ENCODE data around the gene NAT9.

Gene NAT9

DNA sequence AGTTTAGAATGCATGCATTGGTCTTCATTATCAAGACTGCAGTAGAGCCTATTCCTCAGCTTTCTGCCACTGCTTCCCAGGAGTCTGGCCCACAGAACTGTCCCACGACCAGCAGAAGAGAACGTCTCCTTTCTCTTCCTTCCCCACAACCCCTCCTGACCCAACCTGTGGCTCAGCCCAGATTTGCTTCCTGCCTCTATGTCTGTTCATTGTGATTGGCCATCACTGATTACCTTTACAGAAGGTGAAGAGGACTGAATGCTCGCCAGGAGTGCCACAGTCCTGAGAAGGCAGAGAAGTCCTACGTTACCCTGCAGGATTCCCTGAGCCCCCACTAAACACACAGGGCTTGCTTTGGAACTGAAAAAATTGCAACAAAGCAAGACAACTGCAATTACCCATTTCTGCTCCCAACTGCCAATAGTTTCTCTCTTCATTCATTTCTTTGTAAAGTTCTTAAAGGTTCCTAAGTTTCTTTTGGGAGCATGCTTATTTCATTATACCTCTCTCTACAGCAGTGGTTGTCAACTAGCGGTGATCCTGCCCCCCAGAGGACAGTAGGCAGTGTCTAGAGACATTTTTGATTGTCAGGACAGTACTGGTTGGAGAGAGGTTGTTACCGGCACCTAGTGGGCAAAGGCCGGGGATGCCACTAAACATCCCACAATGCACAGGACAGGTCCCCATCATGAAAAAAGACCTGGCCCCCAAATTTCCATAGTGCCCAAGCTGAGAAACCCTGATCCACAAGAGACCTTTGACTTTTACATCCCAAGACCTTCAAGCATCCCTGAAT, 4.5 kb upstream of the NAT9 start:
- in situ Hi-C loops (cut with HindIII; ENCODE audit: low sequenced_read_pairs), result no loop called here

GRCh38 chr17:74779948-74780400, 3.8 kb upstream of the NAT9 start:
- in situ Hi-C loops (cut with HindIII; ENCODE audit: low sequenced_read_pairs), result no loop called here

- in situ Hi-C loops (cut with HindIII; ENCODE audit: low sequenced_read_pairs), result no loop called here
These were observed 3.4 kb upstream of the NAT9 start for GRCh38 chr17:74779501-74779900.

DNA sequence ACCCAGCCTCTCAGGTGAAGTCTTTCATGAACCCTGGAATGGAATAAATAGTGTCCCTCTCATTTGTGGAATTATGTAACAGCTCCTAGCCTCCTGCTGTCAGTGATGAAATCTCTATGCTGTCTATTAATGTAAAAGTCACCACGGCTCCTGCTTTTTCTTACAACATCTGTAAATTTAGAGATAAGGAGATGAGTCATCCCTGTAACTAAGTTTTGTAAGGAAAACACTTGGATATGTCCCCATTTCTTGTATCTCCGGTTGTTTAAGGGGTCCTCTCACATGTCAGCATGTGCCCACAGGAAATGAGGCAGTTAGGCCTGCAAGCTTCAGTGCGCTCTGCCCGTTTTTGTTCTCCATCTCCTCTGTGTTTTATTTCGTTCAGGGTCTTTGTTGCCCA, 2.8 kb upstream of the NAT9 start:
- in situ Hi-C loops (cut with HindIII; ENCODE audit: low sequenced_read_pairs), result no loop called here

- in situ Hi-C loops (cut with HindIII; ENCODE audit: low sequenced_read_pairs), result no loop called here
These were observed 1.9 kb upstream of the NAT9 start for GRCh38 chr17:74777901-74778515.

DNA sequence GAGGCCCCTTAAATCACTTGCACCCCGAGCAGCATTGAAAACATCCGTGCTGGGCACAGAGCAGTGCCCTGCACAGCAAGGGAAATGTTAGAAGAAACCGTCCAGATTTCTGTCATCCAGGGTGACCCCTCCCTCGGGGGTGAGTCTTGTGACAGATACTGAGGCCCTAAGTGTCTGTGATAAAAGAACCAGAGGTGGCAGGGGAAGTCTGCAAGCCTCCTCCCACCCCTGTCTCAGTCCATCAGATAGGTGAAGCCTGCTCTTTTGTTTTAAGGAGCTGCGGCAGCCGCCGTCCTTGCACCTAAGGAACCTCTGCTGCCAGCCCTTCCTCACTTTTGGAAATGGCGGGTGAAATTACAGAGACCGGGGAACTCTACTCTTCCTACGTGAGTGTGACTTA, 845 bp upstream of the NAT9 start:
- in situ Hi-C loops (cut with HindIII; ENCODE audit: low sequenced_read_pairs), result no loop called here

- in situ Hi-C loops (cut with HindIII; ENCODE audit: low sequenced_read_pairs), result no loop called here
These were observed 619 bp downstream of the NAT9 start for GRCh38 chr17:74775409-74776043.

GRCh38 chr17:74773871-74774286, 2.3 kb downstream of the NAT9 start:
- in situ Hi-C loops (cut with HindIII; ENCODE audit: low sequenced_read_pairs), result no loop called here

GRCh38 chr17:74773414-74773813, 2.7 kb downstream of the NAT9 start:
- in situ Hi-C loops (cut with HindIII; ENCODE audit: low sequenced_read_pairs), result no loop called here

DNA sequence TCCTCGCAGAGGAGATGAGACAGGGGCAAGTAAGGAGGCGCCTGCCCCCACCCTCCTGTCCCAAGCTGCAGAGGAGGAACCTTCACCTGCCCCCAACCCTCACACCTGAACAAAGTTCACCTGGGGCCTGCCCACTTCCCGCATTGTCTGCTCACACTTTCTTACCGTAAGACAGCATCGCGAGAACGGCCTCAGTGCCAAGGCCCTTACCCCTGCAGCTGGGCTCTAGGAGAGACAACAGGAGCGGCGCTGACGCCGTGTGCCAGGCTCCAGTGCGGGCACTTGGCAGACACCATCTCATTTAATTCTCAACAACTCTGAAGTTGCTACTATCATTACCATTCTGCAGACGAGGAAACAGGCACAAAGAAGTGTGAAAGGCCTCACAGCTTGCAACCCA, 4.1 kb downstream of the NAT9 start:
- in situ Hi-C loops (cut with HindIII; ENCODE audit: low sequenced_read_pairs), result no loop called here

GRCh38 chr17:74771319-74771914, 4.7 kb downstream of the NAT9 start:
- in situ Hi-C loops (cut with HindIII; ENCODE audit: low sequenced_read_pairs), result no loop called here

DNA sequence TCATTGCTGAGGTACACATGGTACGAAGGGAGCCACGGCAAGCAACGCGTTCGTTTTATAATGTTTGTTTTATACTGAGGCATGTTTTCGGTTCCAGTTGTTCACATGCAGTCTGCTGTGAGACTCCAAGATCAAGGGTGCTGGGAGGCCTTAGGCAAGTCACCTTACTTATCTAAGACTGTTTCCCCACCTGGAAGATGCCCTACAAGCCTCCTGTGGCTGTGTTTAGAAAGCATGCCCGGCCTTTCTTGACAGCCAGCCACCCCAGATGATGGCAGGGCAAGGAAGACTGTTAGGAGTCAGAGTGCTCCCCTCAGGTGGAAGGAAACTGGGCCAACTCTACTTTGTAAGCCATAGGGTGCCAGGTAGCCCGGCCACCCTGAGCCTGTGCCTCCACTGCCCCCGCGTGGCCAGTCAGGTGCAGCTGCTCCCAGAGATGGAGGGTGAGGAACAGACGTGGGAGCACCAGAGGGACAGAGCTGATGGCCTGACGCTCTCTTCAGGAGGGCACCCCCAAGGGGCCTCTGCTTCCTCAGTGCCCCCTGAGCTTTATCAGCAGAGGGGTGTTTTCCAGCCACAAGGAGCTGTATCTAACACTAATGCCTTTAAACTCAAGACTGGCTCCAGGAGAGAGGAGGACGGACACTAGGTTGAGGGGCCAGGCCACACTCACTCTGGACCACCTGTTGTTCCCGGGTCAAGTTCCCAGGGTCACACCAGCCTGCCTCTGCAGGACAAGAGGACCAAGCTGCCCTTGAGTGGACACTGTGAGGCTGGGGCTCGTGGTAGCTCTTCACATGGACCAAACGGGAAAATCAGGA, 5.4 kb downstream of the NAT9 start:
- in situ Hi-C loops (cut with HindIII; ENCODE audit: low sequenced_read_pairs), result no loop called here

GRCh38 chr17:74769856-74770497, 6.2 kb downstream of the NAT9 start:
- in situ Hi-C loops (cut with HindIII; ENCODE audit: low sequenced_read_pairs), result no loop called here

DNA sequence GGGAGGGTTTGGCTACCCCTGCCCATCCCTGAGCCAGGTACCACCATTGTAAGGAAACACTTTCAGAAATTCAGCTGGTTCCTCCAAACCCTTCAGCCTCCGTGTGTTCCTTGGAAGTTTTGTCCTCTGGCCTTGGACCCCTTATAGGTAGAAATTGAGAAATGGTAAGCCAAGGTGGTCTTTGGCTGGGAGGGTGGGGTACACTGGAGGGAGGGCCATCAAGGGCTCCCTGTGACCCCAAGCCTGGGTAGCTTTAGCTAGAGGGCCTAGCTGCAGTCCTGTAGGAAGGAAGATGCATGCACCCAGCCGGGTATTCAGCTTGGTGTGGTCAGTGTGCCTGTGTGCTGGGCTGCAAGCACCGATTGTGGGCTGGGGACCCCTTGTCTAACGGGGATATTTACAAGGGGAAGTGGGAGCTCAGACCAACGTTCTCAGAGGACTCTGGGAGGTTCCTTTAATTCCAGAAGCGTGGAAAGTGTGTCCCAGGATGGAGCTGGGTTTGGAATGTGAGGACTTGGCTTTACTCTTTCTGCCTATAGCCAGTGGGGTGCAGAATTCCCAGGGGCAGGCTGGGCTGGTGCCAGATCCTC, 6.8 kb downstream of the NAT9 start:
- in situ Hi-C loops (cut with HindIII; ENCODE audit: low sequenced_read_pairs), result no loop called here

DNA sequence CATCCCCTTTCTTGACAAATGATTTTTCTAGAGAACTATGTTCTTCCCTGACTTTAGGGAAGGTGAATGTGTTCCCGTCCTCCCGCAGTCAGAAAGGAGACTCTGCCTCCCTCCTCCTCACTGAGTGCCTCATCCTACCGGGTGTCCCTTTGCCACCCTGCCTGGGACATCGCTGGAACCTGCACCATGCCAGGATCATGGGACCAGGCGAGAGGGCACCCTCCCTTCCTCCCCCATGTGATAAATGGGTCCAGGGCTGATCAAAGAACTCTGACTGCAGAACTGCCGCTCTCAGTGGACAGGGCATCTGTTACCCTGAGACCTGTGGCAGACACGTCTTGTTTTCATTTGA, 7.4 kb downstream of the NAT9 start:
- in situ Hi-C loops (cut with HindIII; ENCODE audit: low sequenced_read_pairs), result no loop called here

DNA sequence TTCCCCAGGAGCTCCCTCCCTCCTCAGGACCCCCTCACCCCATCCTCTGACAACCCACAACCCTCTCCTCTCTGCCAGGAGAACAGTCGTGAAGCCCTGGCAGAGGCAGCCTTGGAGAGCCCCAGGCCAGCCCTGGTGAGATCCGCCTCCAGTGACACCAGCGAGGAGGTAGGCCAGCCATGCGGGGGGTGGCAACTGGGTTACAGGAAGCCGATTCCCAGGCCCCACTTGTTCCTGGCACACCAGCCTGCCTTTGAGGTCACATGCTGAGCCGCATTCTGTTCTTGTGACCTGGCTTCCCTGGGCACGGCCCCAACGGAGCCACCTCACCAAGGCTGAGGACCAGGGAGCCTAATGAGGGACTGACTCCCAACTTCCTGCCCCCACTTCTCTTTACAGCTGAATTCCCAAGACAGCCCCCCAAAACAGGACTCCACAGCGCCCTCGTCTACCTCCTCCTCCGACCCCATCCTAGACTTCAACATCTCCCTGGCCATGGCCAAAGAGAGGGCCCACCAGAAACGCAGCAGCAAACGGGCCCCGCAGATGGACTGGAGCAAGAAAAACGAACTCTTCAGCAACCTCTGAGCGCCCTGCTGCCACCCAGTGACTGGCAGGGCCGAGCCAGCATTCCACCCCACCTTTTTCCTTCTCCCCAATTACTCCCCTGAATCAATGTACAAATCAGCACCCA, 7.9 kb downstream of the NAT9 start:
- in situ Hi-C loops (cut with HindIII; ENCODE audit: low sequenced_read_pairs), result no loop called here

DNA sequence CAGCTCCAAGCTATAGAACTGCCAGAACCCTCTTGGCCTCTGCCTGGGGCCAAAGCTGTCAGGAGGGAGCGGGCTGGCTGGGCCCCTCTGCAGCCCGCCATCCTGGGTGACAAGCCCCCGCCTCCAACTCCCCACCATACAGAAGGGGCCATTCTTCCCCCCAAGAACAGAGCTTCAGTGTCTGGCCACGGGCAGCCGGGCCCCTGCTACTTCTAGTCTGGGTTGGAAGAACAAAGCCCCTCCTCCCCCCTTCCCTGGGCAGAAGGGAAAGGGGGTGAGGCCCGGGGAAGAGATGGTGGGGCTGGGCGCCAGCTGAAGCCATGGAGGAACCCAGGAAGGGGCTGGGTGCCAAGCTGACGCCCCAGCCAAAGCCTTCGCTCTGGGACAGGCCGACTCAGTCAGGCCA, 9.0 kb downstream of the NAT9 start:
- in situ Hi-C loops (cut with HindIII; ENCODE audit: low sequenced_read_pairs), result no loop called here

GRCh38 chr17:74766413-74766812, 9.7 kb downstream of the NAT9 start:
- in situ Hi-C loops (cut with HindIII; ENCODE audit: low sequenced_read_pairs), result no loop called here

- in situ Hi-C loops (cut with HindIII; ENCODE audit: low sequenced_read_pairs), result no loop called here
These were observed 11.3 kb downstream of the NAT9 start for GRCh38 chr17:74764751-74765286.
